Right lobe of liver (tissue), 4 donors: ENCODE results near the gene GPR161.

ENCODE experiments used
- POLR2A ChIP-seq: fragments of 450-650 bp; IDR thresholded peaks from one replicate; pipeline ENCODE4 v1.6.1; 2017; ENCODE audit warnings: antibody characterized with exemption, mild to moderate bottlenecking
- TF ChIP-seq, protein P1 (sequence below), 4 donors: fragments of 200-600 bp in 3 of 4; fragments of 450-650 bp in 1 of 4; IDR thresholded peaks; one replicate each; pipeline versions ENCODE4 v1.5.1 to v1.8.0; 2016 to 2022; ENCODE audit warnings: antibody characterized with exemption in 4 of 4, mild to moderate bottlenecking in 2 of 4
- donor health status: DM: no; HTN: no; CAD: no.
- donor health status: DM: no; HTN: no; CAD: no.
- donor health status: DM: no; HTN: yes; CAD: no.

DNA sequence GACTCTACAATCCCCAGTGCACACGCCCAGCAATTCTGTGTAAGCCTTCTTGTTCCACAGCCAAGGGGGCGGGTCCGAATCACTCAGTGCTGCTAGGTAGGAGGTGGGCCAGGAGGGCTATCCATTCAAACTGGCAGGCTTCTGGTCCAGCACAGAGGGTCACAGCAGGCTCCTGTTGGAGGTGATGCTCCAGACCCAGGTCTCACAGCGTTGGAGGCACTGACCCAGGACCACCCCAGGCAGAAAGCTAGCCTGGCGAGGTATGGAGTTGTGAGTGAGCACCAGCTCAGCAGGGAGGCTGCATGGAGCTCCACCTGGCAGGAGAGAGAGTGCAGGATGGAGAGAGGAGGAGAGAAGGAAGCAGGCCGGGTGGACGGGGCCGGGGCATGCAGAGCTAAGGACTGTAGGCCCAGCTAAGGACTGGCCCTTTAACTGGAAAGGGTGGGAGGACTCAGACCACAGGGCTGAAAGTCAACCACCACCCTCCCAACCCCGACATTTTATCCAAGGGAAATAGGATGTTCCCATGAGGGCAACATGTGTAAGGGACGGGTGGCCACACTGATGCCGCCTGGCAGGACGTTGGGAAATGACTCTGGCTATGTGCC, 38.7 kb downstream of the GPR161 start:
- TF ChIP-seq, protein P1, sequence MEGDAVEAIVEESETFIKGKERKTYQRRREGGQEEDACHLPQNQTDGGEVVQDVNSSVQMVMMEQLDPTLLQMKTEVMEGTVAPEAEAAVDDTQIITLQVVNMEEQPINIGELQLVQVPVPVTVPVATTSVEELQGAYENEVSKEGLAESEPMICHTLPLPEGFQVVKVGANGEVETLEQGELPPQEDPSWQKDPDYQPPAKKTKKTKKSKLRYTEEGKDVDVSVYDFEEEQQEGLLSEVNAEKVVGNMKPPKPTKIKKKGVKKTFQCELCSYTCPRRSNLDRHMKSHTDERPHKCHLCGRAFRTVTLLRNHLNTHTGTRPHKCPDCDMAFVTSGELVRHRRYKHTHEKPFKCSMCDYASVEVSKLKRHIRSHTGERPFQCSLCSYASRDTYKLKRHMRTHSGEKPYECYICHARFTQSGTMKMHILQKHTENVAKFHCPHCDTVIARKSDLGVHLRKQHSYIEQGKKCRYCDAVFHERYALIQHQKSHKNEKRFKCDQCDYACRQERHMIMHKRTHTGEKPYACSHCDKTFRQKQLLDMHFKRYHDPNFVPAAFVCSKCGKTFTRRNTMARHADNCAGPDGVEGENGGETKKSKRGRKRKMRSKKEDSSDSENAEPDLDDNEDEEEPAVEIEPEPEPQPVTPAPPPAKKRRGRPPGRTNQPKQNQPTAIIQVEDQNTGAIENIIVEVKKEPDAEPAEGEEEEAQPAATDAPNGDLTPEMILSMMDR (IDR thresholded peaks at IDR 0.05) = no peak
- no peak for TF ChIP-seq POLR2A
